Neutrophil (primary cell): ENCODE data around the gene BARHL2.

Source experiments
- H3K27ac ChIP-seq: fragments of 200-600 bp; sonication (generic); 2 replicates; pipeline ENCODE4 v1.5.1; 2016; ENCODE audit warnings: mild to moderate bottlenecking, moderate library complexity
- H3K27me3 ChIP-seq: fragments of 200-600 bp; sonication (generic); 2 replicates; pipeline ENCODE4 v1.6.0; 2016; ENCODE audit warnings: mild to moderate bottlenecking
- H3K36me3 ChIP-seq: fragments of 200-600 bp; sonication (generic); 2 replicates; pipeline ENCODE4 v1.5.1; 2017
- H3K4me1 ChIP-seq, 2 experiments: fragments of 200-600 bp in 1 of 2; sonication (generic) in 1 of 2; 1 replicate in 1 of 2; 2 replicates in 1 of 2; pipeline versions ENCODE4 v1.5.1 to v1.6.1; 2013 to 2016; ENCODE audit warnings: low read depth in 1 of 2, low read length in 1 of 2, mild to moderate bottlenecking in 1 of 2, moderate library complexity in 1 of 2; ENCODE audit not compliant: control insufficient read depth in 1 of 2, insufficient read depth in 1 of 2
- H3K4me3 ChIP-seq, 2 experiments: fragments of 200-600 bp in 1 of 2; sonication (generic) in 1 of 2; 1 replicate in 1 of 2; 2 replicates in 1 of 2; pipeline ENCODE4 v1.5.1; 2013 to 2016; ENCODE audit warnings: low read depth in 1 of 2, low read length in 1 of 2, mild to moderate bottlenecking in 1 of 2, moderate library complexity in 1 of 2
- H3K9me3 ChIP-seq: fragments of 200-600 bp; sonication (generic); 2 replicates; pipeline ENCODE4 v1.5.1; 2016
- TF ChIP-seq, protein P1 (sequence below): fragments of 200-600 bp; sonication (generic); IDR thresholded peaks from 2 replicates; pipeline ENCODE4 v1.5.1; 2016; ENCODE audit warnings: antibody characterized with exemption

BARHL2 gene

GRCh38 chr1:90710579-90711536, 6.2 kb downstream of the BARHL2 start:
- no peak overlapping the region for H3K4me3 ChIP-seq

GRCh38 chr1:90709535-90709934, 7.6 kb downstream of the BARHL2 start:
- H3K27me3 ChIP-seq, result peaks cover 100% of the 10 kb centered on the region
- H3K9me3 ChIP-seq, result no peaks in the 10 kb centered on the region
- H3K36me3 ChIP-seq, result no peaks in the 10 kb centered on the region
- TF ChIP-seq, protein P1, sequence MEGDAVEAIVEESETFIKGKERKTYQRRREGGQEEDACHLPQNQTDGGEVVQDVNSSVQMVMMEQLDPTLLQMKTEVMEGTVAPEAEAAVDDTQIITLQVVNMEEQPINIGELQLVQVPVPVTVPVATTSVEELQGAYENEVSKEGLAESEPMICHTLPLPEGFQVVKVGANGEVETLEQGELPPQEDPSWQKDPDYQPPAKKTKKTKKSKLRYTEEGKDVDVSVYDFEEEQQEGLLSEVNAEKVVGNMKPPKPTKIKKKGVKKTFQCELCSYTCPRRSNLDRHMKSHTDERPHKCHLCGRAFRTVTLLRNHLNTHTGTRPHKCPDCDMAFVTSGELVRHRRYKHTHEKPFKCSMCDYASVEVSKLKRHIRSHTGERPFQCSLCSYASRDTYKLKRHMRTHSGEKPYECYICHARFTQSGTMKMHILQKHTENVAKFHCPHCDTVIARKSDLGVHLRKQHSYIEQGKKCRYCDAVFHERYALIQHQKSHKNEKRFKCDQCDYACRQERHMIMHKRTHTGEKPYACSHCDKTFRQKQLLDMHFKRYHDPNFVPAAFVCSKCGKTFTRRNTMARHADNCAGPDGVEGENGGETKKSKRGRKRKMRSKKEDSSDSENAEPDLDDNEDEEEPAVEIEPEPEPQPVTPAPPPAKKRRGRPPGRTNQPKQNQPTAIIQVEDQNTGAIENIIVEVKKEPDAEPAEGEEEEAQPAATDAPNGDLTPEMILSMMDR, result no peak
- H3K4me1 ChIP-seq, result peaks cover 4 to 7% of the 10 kb centered on the region in 2 experiments
- no peak overlapping the region for H3K4me3 ChIP-seq
- no peak overlapping the region for H3K27ac ChIP-seq

More at GRCh38 chr1:90710579-90711536, 6.2 kb downstream of the BARHL2 start:
- H3K9me3 ChIP-seq, result no peaks in the 10 kb centered on the region
- H3K27ac ChIP-seq, result no peak overlapping the region
- TF ChIP-seq, protein P1, result no peak
- peaks cover 100% of the 10 kb centered on the region for H3K27me3 ChIP-seq
- H3K4me1 ChIP-seq, result peaks cover 4 to 7% of the 10 kb centered on the region in 2 experiments
- H3K36me3 ChIP-seq, result no peaks in the 10 kb centered on the region

DNA sequence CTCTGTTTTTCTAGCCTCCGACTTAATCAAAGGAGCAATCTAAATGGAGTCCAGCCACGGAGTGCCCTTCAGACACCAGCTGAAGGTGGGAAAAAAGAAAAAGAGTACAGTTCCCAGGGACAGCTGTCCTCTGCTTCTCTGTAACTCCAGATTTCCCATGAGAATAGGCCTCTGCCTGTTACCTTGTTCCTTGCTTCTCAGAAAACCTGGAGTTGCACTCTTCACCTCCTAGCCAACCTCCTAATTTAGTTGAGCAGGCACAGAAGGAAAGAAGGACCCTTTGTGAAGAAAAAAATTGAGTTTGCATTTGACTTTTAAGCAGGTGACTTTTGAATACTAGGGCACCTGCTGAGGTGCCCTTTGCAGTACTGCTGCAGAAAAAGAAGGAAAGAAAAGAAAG, 8.3 kb downstream of the BARHL2 start:
- Histone ChIP-seq H3K36me3 (no peaks in the 10 kb centered on the region), H3K27ac (no peak overlapping the region), H3K4me3 (no peak overlapping the region), H3K4me1 (peaks cover 4 to 7% of the 10 kb centered on the region in 2 experiments), H3K27me3 (peaks cover 100% of the 10 kb centered on the region), H3K9me3 (no peaks in the 10 kb centered on the region)
- TF ChIP-seq, protein P1, result no peak

- TF ChIP-seq, protein P1, result no peak
- no peak overlapping the region for H3K4me3 ChIP-seq
- no peaks in the 10 kb centered on the region for H3K9me3 ChIP-seq
- H3K4me1 ChIP-seq, result peaks cover 4 to 7% of the 10 kb centered on the region in 2 experiments
- H3K36me3 ChIP-seq, result no peaks in the 10 kb centered on the region
- peaks cover 100% of the 10 kb centered on the region for H3K27me3 ChIP-seq
- no peak overlapping the region for H3K27ac ChIP-seq
These were observed 8.8 kb downstream of the BARHL2 start for GRCh38 chr1:90708236-90708786.

GRCh38 chr1:90707363-90707710, 9.8 kb downstream of the BARHL2 start:
- H3K27me3 ChIP-seq, result peaks cover 99% of the 10 kb centered on the region
- H3K36me3 ChIP-seq, result no peaks in the 10 kb centered on the region
- no peak overlapping the region for H3K4me3 ChIP-seq
- no peak overlapping the region for H3K27ac ChIP-seq
- H3K4me1 ChIP-seq, result peaks cover 4 to 7% of the 10 kb centered on the region in 2 experiments
- TF ChIP-seq, protein P1, result no peak
- H3K9me3 ChIP-seq, result no peaks in the 10 kb centered on the region
